Calu3 (cell line): ENCODE results near the gene GGTA1. TPM values are rescaled to one million over a fixed set of nuclear protein-coding genes. Genes with fewer than 3 reads are reported as not detected.

Experiments used
- BruUV-seq: library from RNA; stranded (reverse); fragments of 400-500 nt; replicated peaks from 2 replicates; lab custom pipeline; 2021; lab: Mats Ljungman, UMichigan
- CTCF ChIA-PET: fragments of 300-600 bp; sonication (Branson Sonifier 250); formaldehyde crosslinking; loops from one replicate; lab custom pipeline; 2022; ENCODE audit warnings: antibody characterized with exemption; lab: Charles Lee
- DNase-seq: peaks from one replicate; pipeline ENCODE4 v3.0.0; 2022
- H3K27ac Mint-ChIP-seq: one replicate; pipeline ENCODE4 v1.8.0; 2022; ENCODE audit warnings: mixed read lengths; ENCODE audit not compliant: unreplicated experiment
- H3K27me3 Mint-ChIP-seq: one replicate; pipeline ENCODE4 v1.8.0; 2022; ENCODE audit warnings: mixed read lengths; ENCODE audit not compliant: unreplicated experiment
- H3K36me3 Mint-ChIP-seq: one replicate; pipeline ENCODE4 v1.8.0; 2022; ENCODE audit warnings: mild to moderate bottlenecking, moderate library complexity, mixed read lengths; ENCODE audit not compliant: insufficient read depth, unreplicated experiment
- H3K4me1 Mint-ChIP-seq: one replicate; pipeline ENCODE4 v1.8.0; 2022; ENCODE audit warnings: mild to moderate bottlenecking, low read depth, mixed read lengths; ENCODE audit not compliant: unreplicated experiment
- H3K4me3 Mint-ChIP-seq: one replicate; pipeline ENCODE4 v1.8.0; 2022; ENCODE audit warnings: mild to moderate bottlenecking, low read depth, moderate library complexity, mixed read lengths; ENCODE audit not compliant: unreplicated experiment
- H3K9me3 Mint-ChIP-seq: one replicate; pipeline ENCODE4 v1.8.0; 2022; ENCODE audit warnings: low read depth, mixed read lengths; ENCODE audit not compliant: unreplicated experiment
- CTCF ChIP-seq: fragments of 200-600 bp; IDR thresholded peaks from one replicate; pipeline ENCODE4 v1.8.0; 2022; ENCODE audit warnings: antibody characterized with exemption; ENCODE audit not compliant: unreplicated experiment
- intact Hi-C: fragments of 100-400 bp; cut with micrococcal nuclease; formaldehyde crosslinking; loops from one replicate; pipeline ENCODE4 v1.10.0; 2022; ENCODE audit not compliant: unreplicated experiment
- total RNA-seq: library from RNA; stranded (reverse); gene quantifications from 2 replicates; pipeline ENCODE4 v1.2.3, GENCODE V29; 2022

Gene GGTA1
- total RNA-seq, 1 experiment from 2014 or later: not detected

- no peak for TF ChIP-seq CTCF
- no peak overlapping the region for H3K4me3 Mint-ChIP-seq
- H3K36me3 Mint-ChIP-seq: no peaks in the 10 kb centered on the region
- peaks cover 84% of the 10 kb centered on the region for H3K27me3 Mint-ChIP-seq
- no TSS peak for BruUV-seq
- CTCF ChIA-PET: no interaction called here
- H3K9me3 Mint-ChIP-seq: no peaks in the 10 kb centered on the region
- DNase-seq: no peak
- H3K4me1 Mint-ChIP-seq: no peaks in the 10 kb centered on the region
- no peak overlapping the region for H3K27ac Mint-ChIP-seq
- intact Hi-C loops: no loop called here
Measured at GRCh38 chr9:121424024-121424432, 75.6 kb downstream of the GGTA1 start.

GRCh38 chr9:121411993-121412392, 87.7 kb downstream of the GGTA1 start:
- H3K27me3 Mint-ChIP-seq: peaks cover 51% of the 10 kb centered on the region
- H3K36me3 Mint-ChIP-seq: no peaks in the 10 kb centered on the region
- H3K27ac Mint-ChIP-seq: no peak overlapping the region
- BruUV-seq: no TSS peak
- intact Hi-C loops: no loop called here
- no peaks in the 10 kb centered on the region for H3K9me3 Mint-ChIP-seq
- CTCF ChIA-PET: no interaction called here
- no peak for DNase-seq
- H3K4me3 Mint-ChIP-seq: no peak overlapping the region
- H3K4me1 Mint-ChIP-seq: no peaks in the 10 kb centered on the region
- TF ChIP-seq CTCF: no peak

GRCh38 chr9:121405899-121406298, 93.7 kb downstream of the GGTA1 start:
- CTCF ChIA-PET: interaction anchor here (0.7 kb wide), 1 partner anchor 187 kb away, joined by 6 read pairs; no protein-coding TSS in a partner anchor
- intact Hi-C loops: no loop called here
- H3K27ac Mint-ChIP-seq: no peak overlapping the region
- H3K27me3 Mint-ChIP-seq: peaks cover 26% of the 10 kb centered on the region
- no peaks in the 10 kb centered on the region for H3K9me3 Mint-ChIP-seq
- BruUV-seq: no TSS peak
- no peaks in the 10 kb centered on the region for H3K36me3 Mint-ChIP-seq
- H3K4me3 Mint-ChIP-seq: no peak overlapping the region
- TF ChIP-seq CTCF: no peak
- no peaks in the 10 kb centered on the region for H3K4me1 Mint-ChIP-seq
- DNase-seq: no peak

Other genes with a start within 250 kb of the GGTA1 start
- gene GSN, start 231.7 kb downstream of the GGTA1 start, total RNA-seq: 68.3 and 71.6 TPM in 2 replicates
- 25.2 and 25.5 TPM in 2 replicates for gene STOM, start 129.6 kb downstream of the GGTA1 start, total RNA-seq
- 56.3 and 59.0 TPM in 2 replicates for gene DAB2IP, start 151.8 kb upstream of the GGTA1 start, total RNA-seq